ENCODE data around the gene ITSN2. TPM values are rescaled to one million over a fixed set of nuclear protein-coding genes. Genes with fewer than 3 reads are reported as not detected.

Gene ITSN2
- total and polyA plus RNA-seq, 2 of the 8 experiments (the other 6 are each of a cell fraction or from before 2014, with no cell fraction given), result 9.3 to 17.0 TPM

GRCh38 chr2:24220554-24221291 is 139.6 kb downstream of the ITSN2 start:
- H4K5ac ChIP-seq (ENCODE audit: insufficient read length, low read depth, low read length), result no peak overlapping the region
- no peak overlapping the region for H3K18ac ChIP-seq (ENCODE audit: extremely low read depth, low read length)
- no peak overlapping the region for H2AFZ ChIP-seq (ENCODE audit: low read length)
- H3K79me2 ChIP-seq (ENCODE audit: control insufficient read depth in 1 of 2, insufficient read depth in 2 of 2, low read length in 2 of 2), result no peaks in the 10 kb centered on the region
- no peak overlapping the region for H3K9ac ChIP-seq (replicated peaks in 1 of 4; ENCODE audit: extremely low read depth in 1 of 4, low read depth in 3 of 4, low read length in 3 of 4)
- H4K91ac ChIP-seq (replicated peaks; ENCODE audit: insufficient read length, low read length), result no peak overlapping the region
- no peak overlapping the region for H3K56ac ChIP-seq (replicated peaks; ENCODE audit: insufficient read length, low read depth, low read length)
- ChIA-PET POLR2A (ENCODE audit: partially characterized antibody) (interaction anchor here (0.8 to 1.0 kb wide), 2 partner anchors 9 to 15 kb away, joined by 3 read pairs; no protein-coding TSS in a partner anchor), CTCF (ENCODE audit: partially characterized antibody) (interaction anchor here (0.8 to 1.2 kb wide), 2 partner anchors 11 to 14 kb away, joined by 3 to 4 read pairs; no protein-coding TSS in a partner anchor)
- no peak overlapping the region for H3K4me3 ChIP-seq (ENCODE audit: extremely low read depth in 1 of 4, insufficient read depth in 2 of 4, low read depth in 3 of 4, low read length in 4 of 4)
- no peaks in the 10 kb centered on the region for H3K4me1 ChIP-seq (replicated peaks in 1 of 4; ENCODE audit: control insufficient read depth in 3 of 4, insufficient read depth in 4 of 4, low read length in 3 of 4)
- H2BK12ac ChIP-seq (ENCODE audit: low read depth, low read length), result no peak overlapping the region
- H4K20me1 ChIP-seq (replicated peaks in 1 of 2; ENCODE audit: control insufficient read depth in 1 of 2, insufficient read depth in 2 of 2, low read length in 2 of 2), result no peaks in the 10 kb centered on the region
- H3K9me3 ChIP-seq (ENCODE audit: insufficient read depth in 2 of 2, low read depth in 1 of 2, low read length in 1 of 2), result no peaks in the 10 kb centered on the region
- H3K4ac ChIP-seq (replicated peaks; ENCODE audit: insufficient read length, low read depth, low read length), result no peak overlapping the region
- H2BK5ac ChIP-seq (ENCODE audit: low read depth, low read length), result no peak overlapping the region
- no peaks in the 10 kb centered on the region; a peak in 1 of 7 replicates for H3K27me3 ChIP-seq (replicated peaks in 1 of 4; ENCODE audit: control insufficient read depth in 3 of 4, extremely low read depth in 1 of 4, insufficient read depth in 3 of 4, low read length in 3 of 4)
- DNase-seq (ENCODE audit: low read depth in 1 of 2, low spot score in 2 of 2), result no peak
- no peak overlapping the region for H2BK20ac ChIP-seq (ENCODE audit: low read length)
- no peaks in the 10 kb centered on the region; the same call in 1 of the 2 replicates for H3K79me1 ChIP-seq (ENCODE audit: low read depth, low read length)
- H2BK15ac ChIP-seq (ENCODE audit: low read length), result no peak overlapping the region
- no peak overlapping the region for H2AK5ac ChIP-seq (ENCODE audit: low read depth, low read length)
- H3K4me2 ChIP-seq (ENCODE audit: insufficient read depth in 1 of 2, low read depth in 2 of 2, low read length in 2 of 2), result no peak overlapping the region
- no peak overlapping the region for H3K27ac ChIP-seq (ENCODE audit: low read depth, low read length)
- H3K14ac ChIP-seq (ENCODE audit: insufficient read length), result no peak overlapping the region
- H4K8ac ChIP-seq (ENCODE audit: extremely low read depth, insufficient read depth, low read length), result no peak overlapping the region
- H3K23me2 ChIP-seq (ENCODE audit: low read depth, low read length), result no peaks in the 10 kb centered on the region
- no peak for FAIRE-seq
- no peak overlapping the region for H3K23ac ChIP-seq (ENCODE audit: insufficient read length)
- H3K36me3 ChIP-seq (ENCODE audit: control insufficient read depth in 2 of 4, insufficient read depth in 4 of 4, low read length in 3 of 4), result no peaks in the 10 kb centered on the region
- no peak overlapping the region for H2BK120ac ChIP-seq (replicated peaks; ENCODE audit: low read depth, low read length)
- WGBS, 2 experiments (ENCODE audit: extremely low coverage in 1 of 2, insufficient coverage in 1 of 2, insufficient read length in 1 of 2, insufficient replicate concordance in 2 of 2, low coverage in 1 of 2, low lambda C conversion rate in 2 of 2, missing lambda C conversion rate in 1 of 2), result 92% methylated on average over 20 of the region's 20 CpGs; no CpG with 5 or more reads in 1 of the 2 experiments
- TF ChIP-seq SP4 (IDR thresholded peaks at IDR 0.05; ENCODE audit: low read length), result no peak
- TF ChIP-seq NRF1 (IDR thresholded peaks at IDR 0.05; ENCODE audit: low read depth, low read length), result no peak
- no peak for TF ChIP-seq PHF8 (conservative IDR thresholded peaks at IDR 0.05; ENCODE audit: low read depth, low read length)
- TF ChIP-seq, protein P1, sequence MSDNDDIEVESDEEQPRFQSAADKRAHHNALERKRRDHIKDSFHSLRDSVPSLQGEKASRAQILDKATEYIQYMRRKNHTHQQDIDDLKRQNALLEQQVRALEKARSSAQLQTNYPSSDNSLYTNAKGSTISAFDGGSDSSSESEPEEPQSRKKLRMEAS (IDR thresholded peaks at IDR 0.05), result no peak
- no peak for TF ChIP-seq HDAC6 (IDR thresholded peaks at IDR 0.05; ENCODE audit: low read depth, low read length)
- no peak for TF ChIP-seq TCF12 (IDR thresholded peaks at IDR 0.05; ENCODE audit: low read depth, low read length)
- no peak for TF ChIP-seq EGR1 (IDR thresholded peaks at IDR 0.05; ENCODE audit: borderline replicate concordance, low read depth, low read length)
- no peak for TF ChIP-seq TEAD4 (IDR thresholded peaks at IDR 0.05; ENCODE audit: low read depth, low read length)
- no peak for TF ChIP-seq ZNF274 (IDR thresholded peaks at IDR 0.05; ENCODE audit: borderline replicate concordance, extremely low read depth, low read length)
- no peak for TF ChIP-seq CHD1 (IDR thresholded peaks at IDR 0.05; ENCODE audit: low read depth, low read length)
- no peak for TF ChIP-seq BACH1 (IDR thresholded peaks at IDR 0.05; ENCODE audit: low read length)
- no peak for TF ChIP-seq YY1 (IDR thresholded peaks at IDR 0.05; ENCODE audit: low read depth, low read length)
- TF ChIP-seq GABPA (IDR thresholded peaks at IDR 0.05; ENCODE audit: borderline replicate concordance, insufficient read depth, low read length), result no peak
- TF ChIP-seq SRF (IDR thresholded peaks at IDR 0.05; ENCODE audit: low read depth, low read length), result no peak
- no peak for TF ChIP-seq POLR2A (IDR thresholded peaks at IDR 0.05; ENCODE audit: control extremely low read depth in 1 of 2, low read depth in 2 of 2, low read length in 2 of 2)

Measured in H1 (cell line).